Stimulated activated CD8-positive, alpha-beta memory T cell treated with anti-CD3 and anti-CD28 coated beads, Interleukin-7, amount 100 ng/mL, for 48 hours (primary cell): Measurements from ENCODE around the gene LAMC3.
"Not testable (repeated sequence)": the region's sequence is repeated elsewhere in the genome, so short reads cannot be mapped to it uniquely, and the experiment has no call there.

Source experiments
- DNase-seq, 2 donors: peaks; one replicate each; pipeline ENCODE4 v3.0.0-alpha.2; 2020; ENCODE audit warnings: low read depth in 1 of 2; ENCODE audit errors: extremely low read depth in 1 of 2

Gene LAMC3

DNA sequence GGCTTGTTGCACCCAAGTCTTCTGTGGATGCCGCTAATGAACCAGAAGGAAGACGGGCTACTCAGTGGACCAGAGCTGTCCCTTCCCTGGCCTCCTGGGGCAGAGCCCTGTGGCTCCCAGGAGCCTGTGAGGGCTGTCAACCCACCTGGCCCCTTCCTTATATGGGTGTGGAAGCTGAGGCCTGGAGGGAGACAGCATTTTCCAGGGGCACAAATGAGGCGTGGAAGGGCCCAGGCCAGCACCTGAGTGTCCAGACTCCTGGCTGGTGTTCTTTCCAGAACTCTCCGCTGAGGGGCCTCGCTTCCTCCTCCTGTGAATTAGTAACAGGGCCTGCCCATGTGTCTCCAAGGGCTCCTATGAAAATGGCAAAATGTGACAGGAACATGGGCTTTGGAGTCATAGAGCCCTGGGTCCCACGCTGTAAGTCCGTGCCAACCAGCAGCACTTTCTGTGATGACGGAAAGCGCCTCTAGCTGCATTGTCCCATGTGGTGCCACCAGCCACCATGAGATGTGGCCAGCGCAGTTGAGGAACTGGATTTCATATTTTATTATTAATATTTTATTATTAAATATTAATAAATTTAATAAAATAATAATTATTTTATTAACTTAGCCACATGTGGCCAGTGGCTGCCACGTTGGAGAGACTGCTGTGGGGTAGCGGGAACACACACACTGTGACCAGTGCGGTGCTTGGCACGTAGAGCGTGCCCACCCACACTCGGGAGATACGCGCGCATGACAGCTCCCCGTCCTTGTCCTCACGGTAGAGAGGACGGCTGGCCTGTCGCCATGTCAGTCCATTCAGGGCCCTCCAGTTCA, 18.3 kb downstream of the LAMC3 start:
- no peak for DNase-seq

DNA sequence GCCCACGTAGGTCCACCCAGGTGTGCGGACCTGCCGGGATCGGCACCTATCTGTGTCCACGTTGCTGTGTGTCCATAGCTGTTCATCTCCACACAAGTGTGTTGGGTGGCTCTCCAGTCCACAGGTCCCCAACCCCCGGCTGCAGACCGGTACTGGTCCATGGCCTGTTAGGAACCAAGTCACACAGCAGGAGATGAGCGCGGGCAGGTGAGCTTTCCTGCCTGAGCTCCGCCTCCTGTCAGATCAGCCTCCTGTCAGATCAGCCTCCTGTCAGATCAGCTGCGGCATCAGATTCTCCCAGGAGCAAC, 18.9 kb downstream of the LAMC3 start:
- no peak for DNase-seq

DNA sequence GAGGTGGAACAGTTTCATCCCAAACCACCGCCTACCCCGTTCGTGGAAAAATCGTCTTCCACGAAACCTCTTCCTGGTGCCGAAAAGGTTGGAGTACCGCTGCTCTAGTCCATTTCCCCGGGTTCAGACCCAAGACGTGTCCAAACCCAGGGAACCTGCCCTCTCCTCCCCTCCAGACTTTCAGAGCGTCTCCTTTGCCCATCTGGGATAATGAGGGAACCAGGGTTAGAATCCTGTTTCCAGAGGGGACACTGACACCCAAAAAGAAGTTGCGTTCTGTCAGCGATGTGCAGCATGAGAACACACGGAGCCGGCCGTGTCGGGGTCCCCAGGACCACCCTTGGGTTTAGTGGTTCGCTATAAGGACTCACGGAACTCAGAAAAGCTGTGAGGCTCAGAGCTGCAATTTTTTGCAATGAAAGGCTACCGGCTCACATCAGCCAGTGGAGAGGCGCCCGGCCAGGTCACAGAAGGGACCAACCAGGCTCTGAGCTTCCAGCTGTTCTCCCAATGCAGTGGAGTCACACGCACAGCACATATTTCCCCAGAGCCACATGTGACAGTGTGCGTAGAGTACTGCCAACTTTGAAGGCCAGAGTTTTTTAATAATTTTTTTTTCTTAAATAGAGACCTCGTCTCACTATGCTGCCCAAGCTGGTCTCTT, 19.4 kb downstream of the LAMC3 start:
- no peak for DNase-seq

DNA sequence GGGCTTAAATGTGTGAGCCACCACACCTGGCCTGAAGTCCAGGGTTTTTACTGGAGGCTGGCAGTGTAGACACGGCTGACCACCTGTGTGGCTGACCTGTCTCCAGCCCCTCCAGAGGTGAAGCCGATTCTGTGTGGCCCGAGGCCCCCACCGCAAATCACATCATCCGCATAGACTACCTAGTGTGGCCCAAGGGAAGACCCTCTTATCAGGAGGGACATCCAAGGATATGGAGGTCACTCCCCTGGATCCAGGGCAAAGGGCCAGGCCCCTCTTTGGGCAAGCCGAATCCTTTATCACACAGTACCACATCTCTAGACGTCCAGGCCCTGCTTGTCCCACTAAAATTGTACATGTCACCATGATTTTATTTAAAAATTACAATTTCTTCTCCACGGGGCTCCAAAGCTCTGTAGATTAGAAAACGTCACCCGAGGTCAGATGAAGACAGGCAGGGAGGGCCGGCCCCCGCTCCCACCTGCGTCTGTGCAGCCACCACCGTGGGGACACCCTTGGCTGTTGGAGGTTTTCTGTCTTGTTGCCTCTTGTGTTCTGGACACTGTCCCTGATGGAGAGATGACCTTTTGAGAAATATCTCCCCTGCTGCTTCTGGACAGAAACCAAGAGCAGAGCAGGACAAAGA, 20.1 kb downstream of the LAMC3 start:
- no peak for DNase-seq

DNA sequence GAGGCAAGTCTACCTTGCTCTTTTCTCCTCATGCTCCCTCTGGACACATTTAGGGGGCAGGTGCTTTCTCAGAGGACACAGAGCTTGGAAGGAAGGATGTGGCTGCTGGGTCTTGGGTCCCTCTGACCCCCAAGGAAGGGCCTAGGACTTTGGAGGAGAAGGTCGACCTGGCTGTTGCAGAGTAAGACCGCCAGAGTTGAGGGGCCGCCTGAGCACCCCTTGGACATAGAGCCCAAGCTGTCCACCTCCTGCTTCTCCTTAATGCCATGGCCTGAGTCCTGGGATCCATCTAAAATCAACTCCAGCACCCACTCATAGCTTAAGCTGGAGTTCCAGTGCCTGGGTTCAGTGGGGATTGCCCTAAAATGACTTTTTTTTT, 20.6 kb downstream of the LAMC3 start:
- DNase-seq, result no peak

DNA sequence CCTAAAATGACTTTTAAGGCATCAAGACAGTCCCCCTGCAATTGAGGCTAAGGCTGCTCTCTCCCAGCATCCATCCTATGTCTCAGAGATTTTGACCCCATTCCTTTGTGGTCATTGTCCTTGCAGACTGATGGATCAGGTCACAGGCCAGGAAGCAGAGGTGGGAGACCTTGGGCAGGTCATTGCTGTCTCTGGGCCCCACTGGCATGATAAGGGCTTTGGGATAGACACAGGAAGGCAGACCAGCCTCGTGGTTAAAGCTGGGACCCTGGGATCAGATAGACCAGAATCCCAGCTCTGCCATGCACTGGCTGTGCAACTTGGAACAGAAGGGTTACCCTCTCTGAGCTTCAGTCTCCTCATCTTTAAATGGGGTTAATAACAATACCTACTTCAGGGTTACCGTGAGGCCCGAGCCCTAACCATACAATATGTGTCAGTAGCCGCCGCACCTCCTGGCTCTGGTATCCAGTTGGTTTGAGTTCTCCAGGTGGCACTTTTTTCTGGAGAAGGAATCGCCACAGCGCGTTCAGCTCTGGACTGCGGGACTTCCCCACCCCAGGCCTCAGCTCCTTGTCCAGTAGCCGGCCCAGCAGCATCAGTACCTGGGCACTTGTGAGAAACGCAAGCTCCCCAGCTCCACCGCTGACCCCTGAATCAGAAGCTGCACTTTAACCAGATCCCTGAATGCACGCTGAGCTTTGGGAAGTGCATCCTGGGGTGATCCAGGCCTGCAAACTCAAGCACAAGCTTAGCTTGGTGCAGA, 21.4 kb downstream of the LAMC3 start:
- DNase-seq, result no peak

DNA sequence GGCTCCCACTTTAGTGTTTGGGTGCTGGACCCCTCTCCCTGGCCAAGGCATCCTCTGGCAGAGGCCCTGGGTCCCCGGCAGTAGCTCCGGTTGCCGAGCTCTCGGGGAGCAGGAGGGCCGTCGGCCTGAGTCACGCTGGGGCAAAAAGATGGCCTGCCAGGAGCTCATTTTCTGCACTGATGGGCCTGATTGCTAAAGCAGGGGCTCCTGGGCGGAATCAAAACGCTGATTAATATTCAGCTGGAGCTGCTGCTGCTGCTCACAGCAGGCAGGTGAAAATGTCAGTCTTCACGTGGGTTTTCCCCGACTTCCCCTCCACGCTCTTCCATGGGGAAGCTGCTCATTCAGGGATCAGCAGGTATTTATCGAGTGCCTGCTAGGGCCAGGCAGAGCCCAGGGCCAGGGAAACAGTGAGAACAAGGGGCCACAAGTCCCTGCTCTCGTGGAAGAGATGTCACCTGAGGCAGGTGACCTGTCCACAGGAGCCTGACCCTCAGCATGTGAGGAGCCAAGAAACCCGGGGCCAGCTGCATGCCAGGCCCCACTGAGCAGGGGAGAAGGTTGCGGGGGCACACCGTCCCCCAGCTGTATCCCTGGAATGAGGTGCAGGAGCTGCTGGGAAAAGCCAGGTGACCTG, 22.1 kb downstream of the LAMC3 start:
- DNase-seq, result no peak

DNA sequence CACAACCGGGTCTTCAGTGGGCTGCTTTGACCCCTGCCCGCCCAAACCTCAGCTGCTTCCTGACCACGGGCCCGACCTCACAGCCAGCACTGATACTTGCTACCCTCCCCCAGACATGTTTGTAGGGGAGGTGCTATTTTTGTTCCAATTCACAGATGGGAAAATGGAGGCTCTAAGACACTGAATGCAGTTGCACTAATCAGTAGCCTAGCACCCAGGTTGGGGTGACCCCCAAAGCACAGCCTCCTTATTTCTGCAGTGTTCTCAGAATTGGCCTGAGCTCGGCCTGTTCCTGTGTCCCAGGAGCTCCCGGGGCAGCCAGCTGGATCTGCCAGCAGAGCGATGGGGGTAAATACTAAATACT, 22.6 kb downstream of the LAMC3 start:
- no peak for DNase-seq

DNA sequence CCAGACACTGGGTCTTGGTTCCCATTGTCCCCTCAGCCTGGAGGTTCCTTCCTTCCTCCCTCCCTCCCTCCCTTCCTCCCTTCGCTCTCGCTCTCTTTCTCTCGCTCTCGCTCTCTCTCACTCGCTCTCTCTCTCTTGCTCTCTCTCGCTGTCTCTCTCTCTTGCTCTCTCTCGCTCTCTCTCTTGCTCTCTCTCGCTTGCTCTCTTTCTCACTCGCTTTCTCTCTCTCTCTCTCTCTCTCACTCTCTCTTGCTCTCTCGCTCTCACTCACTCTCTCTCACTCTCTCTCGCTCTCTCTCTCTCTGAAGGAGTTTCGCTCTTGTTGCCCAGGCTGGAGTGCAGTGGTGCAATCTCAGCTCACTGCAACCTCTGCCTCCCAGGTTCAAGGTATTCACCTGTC, 23.4 kb downstream of the LAMC3 start:
- no peak for DNase-seq

DNA sequence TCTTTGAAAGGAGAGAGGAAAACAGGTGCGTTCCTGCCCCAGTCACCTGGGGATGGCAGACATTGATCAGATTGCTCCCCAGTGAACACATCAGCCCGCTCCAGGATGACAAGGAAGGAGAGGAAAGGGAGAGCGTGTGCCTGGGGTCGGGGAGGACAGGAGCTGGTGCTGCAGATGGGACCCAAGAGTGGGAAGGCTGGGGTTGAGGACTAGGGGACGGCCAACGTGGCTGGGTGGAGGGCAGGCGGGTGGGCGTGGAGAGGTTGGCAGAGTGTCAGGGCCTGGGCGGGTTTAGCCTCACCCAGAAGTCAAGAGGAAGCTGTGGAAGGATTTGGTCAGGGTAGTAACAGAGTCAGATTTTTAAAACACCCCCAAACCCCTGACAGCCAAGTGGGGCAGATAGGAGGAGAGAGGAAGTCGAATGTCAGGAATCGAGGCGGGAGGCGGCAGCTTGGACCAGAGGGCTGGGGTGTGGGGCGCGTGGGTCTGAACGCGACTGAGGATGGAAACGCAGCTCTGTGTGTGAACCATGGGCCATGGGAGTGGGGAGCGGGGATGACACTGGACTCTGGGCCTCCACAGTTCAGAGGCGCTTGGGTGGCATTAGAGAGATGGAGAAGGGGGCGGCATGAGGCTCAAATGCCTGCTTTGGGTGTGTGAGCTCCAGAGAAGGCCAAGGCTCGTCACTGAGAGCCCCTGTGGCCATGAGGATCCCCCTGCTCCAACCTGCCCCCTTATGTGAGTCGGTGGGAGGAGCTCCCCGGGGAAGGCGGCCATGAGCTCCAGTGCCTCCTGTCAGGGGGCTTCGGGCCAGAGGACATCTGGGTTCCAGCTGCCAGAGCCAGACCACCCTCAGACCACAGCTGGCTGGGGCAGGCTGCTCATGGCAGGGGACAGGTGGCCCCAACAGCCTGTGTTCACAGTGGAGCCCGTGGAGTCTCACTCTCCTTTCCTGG, 24.6 kb downstream of the LAMC3 start:
- no peak for DNase-seq

DNA sequence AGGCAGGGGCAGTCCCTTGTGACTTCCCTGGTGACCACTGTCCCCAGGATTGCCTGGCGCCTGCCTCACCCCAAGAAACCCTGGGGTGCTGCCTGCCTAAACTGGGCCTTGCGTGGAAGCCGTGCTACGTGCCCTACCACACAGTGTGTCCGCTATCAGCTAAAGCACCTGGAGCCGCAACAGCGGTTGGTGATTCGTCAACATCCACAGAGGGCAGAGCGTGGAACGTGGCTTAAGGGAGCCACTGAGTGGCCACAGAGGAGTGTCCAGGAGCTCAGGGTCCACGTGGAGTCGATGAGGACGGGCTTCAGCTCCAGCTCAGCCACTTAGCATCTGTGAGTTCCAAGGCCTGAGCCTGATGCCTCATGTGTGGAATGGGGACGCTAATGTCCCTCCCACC, 25.3 kb downstream of the LAMC3 start:
- no peak for DNase-seq

DNA sequence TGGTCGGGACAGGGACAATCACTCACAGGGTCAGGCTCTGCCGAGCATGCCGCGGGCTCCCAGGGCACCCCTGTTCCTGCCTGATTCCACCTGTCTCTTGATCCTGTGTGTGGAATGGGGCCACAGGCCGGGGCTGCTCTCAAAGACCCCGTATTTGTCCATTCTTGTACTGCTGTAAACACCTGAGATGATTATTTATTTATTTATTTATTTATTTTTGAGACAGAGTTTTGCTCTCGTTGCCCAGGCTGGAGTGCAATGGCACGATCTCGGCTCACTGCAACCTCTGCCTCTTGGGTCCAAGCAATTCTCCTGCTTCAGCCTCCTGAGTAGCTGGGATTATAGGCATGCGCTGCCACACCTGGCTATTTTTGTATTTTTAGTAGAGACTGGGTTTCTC, 25.8 kb downstream of the LAMC3 start:
- DNase-seq, result not testable (repeated sequence)

DNA sequence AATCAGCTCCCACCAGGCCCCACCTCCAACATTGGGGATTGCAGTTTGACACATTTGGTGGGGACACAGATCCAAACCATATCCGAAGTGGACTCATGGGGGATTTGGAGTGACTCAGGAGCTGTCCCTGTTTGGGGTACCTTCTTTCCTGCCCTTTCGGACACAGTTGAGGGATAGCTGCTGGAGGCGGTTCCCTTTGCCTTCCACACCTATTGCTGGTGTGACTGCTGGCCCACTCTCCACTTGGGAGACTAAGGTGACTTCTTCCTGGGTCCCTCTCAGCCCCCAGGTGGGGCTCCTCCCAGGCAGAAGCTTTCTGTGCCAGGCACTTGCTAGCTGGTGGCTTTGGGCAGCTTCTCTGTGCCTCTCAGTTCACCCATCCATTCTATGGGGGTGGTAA, 26.6 kb downstream of the LAMC3 start:
- no peak for DNase-seq

DNA sequence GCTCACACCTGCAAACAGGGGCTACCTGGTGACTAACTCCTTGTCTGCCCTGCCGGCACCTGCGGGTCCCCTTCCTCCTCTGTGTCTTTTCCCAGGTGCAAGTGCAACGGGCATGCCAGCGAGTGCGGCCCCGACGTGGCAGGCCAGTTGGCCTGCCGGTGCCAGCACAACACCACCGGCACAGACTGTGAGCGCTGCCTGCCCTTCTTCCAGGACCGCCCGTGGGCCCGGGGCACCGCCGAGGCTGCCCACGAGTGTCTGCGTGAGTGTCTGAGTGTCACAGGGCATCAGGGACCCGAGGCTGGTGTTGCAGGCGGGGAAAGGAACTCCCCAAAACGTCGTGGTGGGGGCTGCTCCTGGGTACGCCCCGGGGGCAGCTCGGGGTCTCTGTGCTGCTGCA, 27.1 kb downstream of the LAMC3 start:
- DNase-seq, result no peak

DNA sequence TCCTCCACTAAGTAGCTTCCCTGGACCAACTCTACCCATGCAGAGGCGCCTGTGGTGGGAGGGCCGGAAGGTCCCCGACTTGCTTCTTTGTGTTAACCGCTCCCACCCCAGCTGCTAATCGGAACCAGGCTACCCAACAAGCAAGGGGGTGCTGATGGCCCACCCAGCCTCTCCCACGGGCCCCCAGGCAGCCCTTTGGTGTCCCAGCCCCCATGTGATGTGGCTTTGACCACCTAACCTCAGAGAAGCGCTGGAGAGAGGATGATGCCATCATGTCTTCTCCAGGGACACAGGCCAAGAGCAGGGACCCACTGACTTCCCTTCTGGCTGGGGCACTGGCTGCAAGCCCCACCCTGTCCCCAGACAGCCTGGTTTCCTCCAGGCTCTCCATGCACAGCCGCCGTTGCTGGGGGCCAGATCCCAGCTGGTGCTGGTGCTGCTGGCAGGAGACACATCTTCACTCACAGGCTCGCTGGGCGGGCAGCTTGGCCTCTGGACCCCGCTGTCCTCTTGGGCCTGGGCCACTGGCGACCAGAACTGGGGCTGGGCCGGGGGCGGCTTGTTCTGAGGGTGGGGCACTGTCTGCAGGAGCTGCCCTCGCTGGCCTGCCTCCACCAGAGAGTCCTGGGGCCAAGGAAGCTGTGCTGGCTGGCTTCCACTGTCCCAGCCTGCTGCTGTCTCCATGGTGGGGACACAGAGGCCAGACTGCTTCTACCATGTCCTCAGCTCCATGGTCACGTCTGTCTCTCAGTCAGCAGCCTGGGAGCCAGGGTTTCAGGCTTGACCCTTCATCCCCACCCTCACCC, 27.8 kb downstream of the LAMC3 start:
- DNase-seq, result no peak

DNA sequence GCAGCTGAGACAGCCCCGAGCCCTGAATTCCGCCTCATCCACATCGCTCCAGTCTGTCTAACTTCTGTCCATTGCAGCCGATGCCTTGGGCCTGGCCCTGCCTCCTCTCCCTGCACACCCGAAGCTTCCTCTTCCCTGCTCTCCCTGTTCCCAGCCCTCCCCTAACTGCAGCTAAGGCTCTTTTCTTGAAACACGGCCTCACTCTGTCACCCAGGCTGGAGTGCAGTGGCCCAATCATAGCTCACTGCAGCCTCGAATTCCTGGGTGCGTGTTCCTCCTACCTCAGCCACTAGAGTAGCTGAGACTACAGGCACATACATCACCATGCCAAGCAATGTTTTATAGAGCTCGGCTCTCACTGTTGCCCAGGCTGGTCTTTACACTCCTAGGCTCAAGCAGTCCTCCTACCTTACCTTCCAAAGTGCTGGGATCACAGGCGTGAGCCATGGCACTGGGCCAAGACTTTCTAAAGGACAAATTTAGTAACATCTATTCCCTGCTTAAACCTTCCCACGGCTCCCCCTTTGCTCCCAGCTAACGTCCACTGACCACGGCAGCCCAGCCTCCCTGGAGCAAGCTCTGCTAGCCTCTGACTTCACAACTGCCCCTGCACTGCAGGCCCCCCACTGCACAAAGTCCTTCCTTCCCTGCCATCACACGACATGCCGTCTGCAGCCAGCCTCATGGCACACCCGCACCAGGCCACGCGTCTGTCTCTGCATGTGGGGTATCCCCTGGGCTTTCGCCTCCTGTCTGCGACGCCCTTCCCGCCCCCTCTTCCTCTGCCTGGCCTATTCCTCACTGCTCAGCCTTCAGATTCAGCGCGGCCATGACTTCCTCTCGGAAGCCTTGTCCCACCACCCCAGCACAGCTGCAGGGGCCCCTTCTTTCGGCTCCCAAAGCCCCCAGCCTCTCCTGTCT, 28.6 kb downstream of the LAMC3 start:
- DNase-seq, result no peak

DNA sequence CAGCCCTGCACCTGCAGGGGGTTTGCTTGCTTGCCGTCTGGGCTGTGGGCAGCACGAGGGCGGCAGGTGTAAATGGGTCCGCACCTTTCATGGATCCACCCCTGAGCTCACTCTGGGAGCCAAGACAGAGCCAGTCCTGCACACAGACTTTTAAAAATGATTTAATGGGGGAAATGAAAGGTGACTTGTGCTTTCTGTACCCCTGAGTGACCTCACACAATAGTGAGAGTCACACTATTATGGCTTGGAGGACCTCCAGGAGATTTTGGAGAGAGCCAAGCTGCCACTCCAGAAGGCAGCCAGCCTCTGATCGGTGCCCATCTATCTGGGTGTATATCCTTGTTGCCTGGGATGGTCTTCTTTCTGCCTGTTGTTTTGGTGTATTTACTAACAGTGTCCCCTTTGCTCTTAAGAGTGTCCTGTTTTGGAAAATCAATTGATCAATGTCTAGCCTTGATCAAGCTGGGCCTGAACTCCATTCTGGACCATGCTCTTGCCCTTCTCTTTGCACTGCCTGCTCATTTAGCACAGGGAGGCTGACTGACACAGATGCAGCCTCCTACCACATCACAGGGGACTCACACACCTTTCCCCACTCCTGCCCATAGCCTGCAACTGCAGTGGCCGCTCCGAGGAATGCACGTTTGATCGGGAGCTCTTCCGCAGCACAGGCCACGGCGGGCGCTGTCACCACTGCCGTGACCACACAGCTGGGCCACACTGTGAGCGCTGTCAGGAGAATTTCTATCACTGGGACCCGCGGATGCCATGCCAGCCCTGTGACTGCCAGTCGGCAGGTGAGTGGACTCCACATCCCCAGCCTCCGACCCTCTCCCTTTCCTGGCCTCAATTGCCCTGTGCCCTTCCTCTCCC, 29.5 kb downstream of the LAMC3 start:
- no peak for DNase-seq
